Activated CD4-positive, alpha-beta T cell treated with anti-CD3 and anti-CD28 coated beads for 48 hours (primary cell): ENCODE results near the gene KCNK4.
"Not testable (repeated sequence)": the region's sequence is repeated elsewhere in the genome, so short reads cannot be mapped to it uniquely, and the experiment has no call there.

Experiments used
- DNase-seq: peaks from one replicate; pipeline ENCODE4 v3.0.0-alpha.2; 2020

Gene KCNK4

DNA sequence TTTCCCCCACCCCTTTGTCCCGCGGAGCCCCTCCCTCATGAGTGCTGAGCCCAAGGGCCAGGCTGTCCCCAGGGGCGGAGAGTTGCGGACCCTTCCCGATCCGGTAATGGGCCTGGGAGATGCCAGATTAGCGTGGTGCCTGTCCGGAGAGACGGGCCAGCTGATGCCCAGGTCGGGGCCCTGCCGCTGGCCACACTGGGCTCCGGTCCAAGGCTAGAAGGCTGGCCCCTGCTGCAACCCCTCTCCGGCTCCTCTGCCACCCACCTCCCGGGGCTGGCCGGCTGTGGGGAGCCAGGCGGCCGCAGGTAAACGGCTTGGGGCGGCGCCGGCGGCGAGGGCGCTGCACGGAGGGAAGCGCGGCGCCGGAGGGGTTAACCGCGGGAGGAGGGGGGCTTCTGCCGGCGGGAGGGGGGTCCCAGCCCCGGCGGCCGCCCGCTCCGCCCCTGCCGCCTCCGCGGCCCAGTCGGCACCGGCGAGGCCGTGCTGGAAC is at the start of gene KCNK4:
TSS of gene KCNK4 (plus strand) at position 41 of the 490 bp plus-strand sequence. CDS start 1,717 bp downstream, outside the sequence.
- DNase-seq = no peak

DNA sequence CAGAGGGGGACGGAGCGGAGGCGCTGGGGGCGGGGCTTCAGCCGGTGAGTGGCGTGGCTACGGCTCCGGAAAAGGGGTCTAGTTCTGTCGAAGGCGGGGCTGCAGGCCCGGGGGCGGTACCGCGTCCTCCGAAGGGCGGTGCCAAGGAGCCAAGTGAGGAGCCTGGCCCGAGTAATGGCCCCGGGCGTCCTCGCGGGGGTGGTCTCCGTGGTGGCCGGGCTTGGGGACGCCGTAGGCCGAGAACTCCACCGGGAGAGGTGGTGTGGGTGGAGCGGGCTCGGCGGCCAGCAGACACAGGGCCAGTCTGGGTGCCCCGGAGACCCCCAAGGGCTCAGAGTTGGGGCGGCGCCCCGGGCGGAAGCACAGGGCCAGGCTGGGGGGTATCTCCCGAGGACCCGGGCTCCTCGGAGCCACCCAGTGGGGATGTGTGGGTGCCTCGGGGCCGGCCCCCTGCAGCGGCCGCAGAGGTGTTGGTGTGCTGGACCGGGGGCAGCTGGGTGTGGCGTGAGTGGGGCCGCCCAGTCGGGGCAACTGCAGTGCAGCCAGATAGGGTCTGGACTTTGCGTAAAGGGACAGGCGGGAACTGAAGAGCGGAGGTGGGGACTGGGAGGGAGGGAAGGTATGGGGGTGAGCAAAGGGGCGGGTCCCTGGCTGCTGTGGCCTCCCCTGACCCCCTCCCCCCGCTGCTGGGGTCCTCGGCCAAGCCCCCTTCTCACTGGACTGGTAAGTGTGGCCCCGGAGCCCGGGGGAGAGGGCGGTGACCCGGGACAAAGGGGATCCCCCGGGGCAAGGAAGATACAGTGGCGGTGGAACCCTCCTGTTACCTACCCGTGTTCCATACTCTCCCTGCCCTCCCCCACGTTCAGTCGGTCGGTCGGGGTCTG is 49.4 kb upstream of the KCNK4 start:
- DNase-seq = peak; percentile 43

GRCh38 chr11:64243236-64243854 is 47.8 kb upstream of the KCNK4 start:
- DNase-seq = no peak

- DNase-seq = no peak
Observed at GRCh38 chr11:64244107-64244506, 47.0 kb upstream of the KCNK4 start.

DNA sequence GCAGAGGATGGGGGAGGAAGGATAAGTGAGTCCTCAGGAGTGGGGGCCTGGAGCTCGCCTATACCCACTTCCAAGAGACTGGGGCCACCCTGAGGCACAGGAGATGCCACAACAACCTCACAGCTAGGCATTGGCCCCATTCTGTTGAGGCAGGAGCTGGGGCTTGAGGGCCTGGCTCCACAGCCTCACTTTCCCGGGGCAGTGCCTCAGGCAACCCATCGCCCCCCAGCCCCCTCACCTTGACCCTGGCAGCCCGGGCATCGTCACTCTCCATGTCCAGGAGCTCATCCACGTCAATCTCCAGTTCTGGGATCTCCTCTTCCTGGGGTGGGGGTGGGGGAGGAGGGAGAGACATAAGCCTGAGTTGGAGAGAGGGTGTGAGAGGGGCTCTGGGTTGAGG is 46.1 kb upstream of the KCNK4 start:
- no peak for DNase-seq

- peak; percentile 27 for DNase-seq
Observed at GRCh38 chr11:64245401-64245796, 45.7 kb upstream of the KCNK4 start.

DNA sequence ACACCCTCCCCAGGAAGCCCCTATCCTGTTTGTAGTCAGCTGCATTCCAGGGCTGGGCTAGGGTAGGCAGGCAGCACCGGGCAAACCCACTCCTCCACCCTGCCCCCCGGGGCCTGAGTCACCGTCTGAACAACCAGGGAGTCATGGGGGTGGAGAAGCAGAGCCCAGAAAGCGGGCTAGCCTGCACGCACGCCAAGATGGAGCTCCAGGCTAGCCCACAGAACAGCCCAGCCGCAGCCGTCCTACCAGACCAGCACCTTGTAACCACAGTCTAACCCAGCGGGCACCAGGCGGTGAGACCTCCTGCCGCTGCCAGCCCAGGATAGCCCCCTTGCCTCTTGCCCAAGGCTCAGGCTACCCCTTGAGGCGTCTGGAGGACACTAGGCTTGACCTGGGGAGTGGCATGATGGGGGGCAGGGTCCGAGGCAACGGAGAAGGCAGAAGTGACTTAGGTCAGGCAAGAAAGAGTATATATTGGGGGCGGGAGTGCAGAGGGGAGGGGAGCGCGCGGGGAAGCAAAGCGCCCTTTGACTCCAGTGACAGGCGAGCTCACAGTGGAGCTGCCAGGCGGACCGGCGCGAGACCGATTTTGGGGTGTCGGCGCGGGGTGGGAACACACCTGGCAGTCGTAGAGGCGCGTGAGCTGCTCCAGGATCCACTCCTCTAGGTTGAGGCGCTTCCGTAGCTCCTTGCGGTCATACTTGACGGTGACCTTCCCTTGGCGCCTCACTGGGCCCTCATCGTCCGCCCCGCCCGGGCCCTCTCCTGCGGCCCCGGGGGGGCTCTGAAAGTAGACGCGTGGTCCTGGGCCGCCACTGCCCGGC is 45.1 kb upstream of the KCNK4 start:
- DNase-seq = peak; percentile 88

DNA sequence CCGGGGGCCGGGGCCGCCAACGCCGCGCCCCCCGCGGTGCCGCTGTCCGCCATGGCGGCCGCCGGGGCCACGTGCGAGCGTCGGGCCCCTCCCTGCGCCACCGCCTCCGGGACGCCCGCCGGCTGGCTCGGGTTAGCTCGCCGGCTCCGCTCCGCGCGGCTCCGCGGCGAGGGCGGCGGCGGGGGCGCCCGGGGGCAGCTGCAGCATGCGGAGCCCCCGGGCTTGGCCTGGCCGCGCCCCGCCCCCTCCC is 44.6 kb upstream of the KCNK4 start:
- not testable (repeated sequence) for DNase-seq

GRCh38 chr11:64246871-64247728 is 44.0 kb upstream of the KCNK4 start, which contains the start of gene PPP1R14B:
TSS of gene PPP1R14B (minus strand) at chr11:64246943. CDS start at chr11:64246673, 270 bp downstream.
- peak; percentile 88 for DNase-seq

DNA sequence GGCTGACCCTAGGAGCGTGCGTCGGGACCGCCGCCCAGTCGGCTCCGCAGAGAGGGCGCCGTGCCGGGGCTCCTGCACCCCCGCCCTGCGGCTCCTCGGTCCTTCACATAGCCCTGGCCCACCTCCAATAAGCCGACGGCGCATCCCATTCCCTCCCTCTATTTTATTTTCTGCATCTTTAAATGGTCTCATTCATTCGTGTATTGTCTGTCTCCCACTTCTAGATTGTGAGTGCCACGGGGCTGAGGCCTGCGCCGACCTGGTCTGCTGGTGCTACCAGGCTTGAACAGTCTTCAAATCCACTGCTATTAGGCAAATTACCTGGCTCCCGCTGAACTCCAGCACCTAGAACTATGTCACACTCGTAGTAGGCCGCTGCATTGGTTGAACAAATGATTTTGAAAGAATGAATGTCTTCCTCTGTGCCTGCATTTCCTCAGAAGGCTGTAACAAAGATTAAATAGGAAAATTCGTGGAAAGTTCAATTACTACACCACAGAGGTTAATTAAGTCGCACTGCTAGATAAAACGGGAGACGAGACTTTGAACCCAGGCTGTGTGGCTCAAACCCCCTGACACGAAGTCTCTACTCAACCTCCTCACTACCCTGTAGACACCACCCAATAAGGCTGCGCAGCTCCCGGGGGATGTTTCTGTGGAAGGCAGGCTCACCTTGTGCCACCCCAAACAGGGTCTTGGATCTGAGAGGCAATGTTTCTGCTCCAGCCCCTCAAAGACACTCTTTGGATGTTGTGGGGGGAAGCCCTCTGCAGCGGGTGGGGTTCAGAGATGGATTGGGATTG is 43.2 kb upstream of the KCNK4 start:
- DNase-seq = no peak

- DNase-seq = no peak
Observed at GRCh38 chr11:64248578-64248977, 42.5 kb upstream of the KCNK4 start.

GRCh38 chr11:64249038-64249437 is 42.1 kb upstream of the KCNK4 start:
- no peak for DNase-seq

GRCh38 chr11:64249563-64250414 is 41.3 kb upstream of the KCNK4 start:
- DNase-seq = no peak

DNA sequence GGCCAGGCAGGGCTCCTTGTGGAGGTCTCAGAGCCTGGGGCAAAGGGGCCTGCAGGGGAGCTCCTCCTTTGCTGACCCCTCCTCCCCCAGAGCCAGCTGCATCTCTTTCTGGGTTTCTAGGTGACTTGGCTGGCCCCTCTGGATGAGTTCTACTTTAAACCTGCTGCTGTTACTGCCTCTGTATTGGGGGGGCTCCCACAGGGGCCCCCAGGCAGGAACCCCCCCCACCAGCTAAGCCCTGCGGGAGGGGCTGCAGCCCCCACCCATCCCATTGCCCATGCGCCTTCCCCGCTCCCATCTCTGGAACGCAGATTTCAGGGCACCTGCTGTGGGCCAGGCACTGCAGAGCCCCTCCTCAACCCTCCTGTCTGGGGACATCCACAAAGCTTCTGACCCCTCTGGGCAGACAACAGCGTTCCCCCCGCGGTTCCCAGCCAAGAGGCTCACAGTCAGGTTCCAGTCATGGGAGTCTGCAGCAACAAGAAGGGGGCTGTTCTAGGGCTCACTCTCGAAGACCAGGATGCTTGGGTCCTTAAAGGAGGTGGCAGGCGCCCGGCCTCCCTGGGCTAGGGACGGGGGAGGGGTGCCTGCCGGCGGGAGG is 40.6 kb upstream of the KCNK4 start:
- DNase-seq = no peak

GRCh38 chr11:64251016-64251752 is 39.9 kb upstream of the KCNK4 start, which contains the start of gene PLCB3:
TSS of gene PLCB3 (plus strand) at chr11:64251530. CDS start at chr11:64251650, 120 bp downstream.
- peak; percentile 70 for DNase-seq

GRCh38 chr11:64251753-64252002 is 39.4 kb upstream of the KCNK4 start:
- DNase-seq = peak; percentile 28

DNA sequence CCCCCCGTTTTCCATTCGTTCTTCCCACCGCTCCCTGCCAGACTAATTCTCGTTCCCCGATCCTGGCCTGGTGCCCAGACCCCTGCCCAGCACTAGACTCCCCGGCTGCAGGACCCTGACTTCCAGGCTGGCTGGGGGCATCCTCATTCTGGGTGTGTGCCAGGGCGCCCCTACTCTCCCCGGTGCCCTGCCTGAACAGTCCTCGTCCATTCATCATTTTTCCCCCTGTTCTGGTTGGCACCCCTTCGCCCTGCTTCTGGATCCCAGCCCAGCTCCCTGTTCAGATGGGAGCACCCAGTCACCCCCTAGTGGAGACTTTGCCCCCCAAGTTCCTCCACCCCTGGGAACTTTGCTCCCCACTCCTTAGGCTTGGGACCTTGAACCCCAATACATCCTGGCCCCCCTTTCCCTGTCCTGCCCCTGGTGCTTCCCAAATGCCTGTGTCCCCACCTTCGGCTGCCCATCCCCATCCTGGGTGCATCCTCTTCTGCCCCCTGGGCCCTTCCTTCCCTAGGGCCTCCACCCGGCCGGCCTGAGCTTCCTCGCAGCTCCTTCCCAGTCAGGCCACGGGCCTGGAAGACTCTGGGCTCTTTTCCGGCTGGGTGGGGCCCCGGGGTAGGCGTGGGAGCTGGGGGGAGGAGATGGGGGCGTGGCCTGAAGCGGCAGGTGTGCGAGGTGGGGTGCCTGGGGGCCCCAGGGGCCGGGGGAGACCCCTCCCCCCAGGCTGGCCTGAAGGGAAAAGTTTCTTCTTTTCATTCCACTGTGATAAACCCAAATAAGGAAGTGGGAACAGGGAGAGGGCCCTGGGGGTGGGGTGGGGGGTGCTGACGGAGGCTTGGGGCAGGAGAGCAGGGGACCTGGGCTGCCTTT is 38.9 kb upstream of the KCNK4 start:
- DNase-seq = peak; percentile 48

DNA sequence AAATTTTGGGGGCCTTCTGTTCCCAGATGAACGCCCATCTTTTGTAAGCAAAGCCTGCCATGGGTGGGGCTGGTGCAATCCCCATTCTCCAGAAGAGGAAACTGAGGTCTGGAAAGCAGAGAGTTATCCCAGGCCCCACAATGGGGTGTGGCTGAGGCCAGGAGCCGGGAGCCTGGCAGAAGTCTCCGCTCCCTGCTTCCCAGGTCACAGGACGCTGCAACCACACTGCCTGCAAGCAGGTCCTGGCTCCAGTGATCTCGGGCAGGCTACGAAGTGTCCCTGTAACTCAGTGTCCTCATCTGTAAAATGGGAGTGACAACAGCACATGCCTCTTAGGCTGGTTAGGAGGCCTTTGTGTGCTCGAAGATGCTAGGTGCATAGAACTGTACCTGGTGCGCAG is 38.1 kb upstream of the KCNK4 start:
- DNase-seq = no peak

GRCh38 chr11:64253481-64253880 is 37.6 kb upstream of the KCNK4 start:
- no peak for DNase-seq
